Gastrocnemius medialis (tissue), 4 donors: ENCODE measurements around the gene CHST13.

Source experiments
- CTCF ChIP-seq, 5 experiments: fragments of 450-650 bp in 3 of 5; fragments of 200-600 bp in 2 of 5; sonication (generic) in 2 of 5; IDR thresholded peaks in 4 of 5; conservative IDR thresholded peaks in 1 of 5; 1 replicate in 4 of 5; 2 replicates in 1 of 5; pipeline ENCODE4 v1.5.1; 2016 to 2019; ENCODE audit warnings: antibody characterized with exemption in 5 of 5, mild to moderate bottlenecking in 3 of 5, moderate library complexity in 3 of 5
- POLR2A ChIP-seq, 2 donors: fragments of 450-650 bp; IDR thresholded peaks; one replicate each; pipeline ENCODE4 v1.6.1; 2017; ENCODE audit warnings: antibody characterized with exemption in 2 of 2, mild to moderate bottlenecking in 2 of 2, moderate library complexity in 2 of 2

- TF ChIP-seq CTCF (IDR thresholded peaks at IDR 0.05 in 4 of 5, conservative IDR thresholded peaks at IDR 0.05 in 1 of 5) (no peak), POLR2A (IDR thresholded peaks at IDR 0.05) (no peak)
Measured at GRCh38 chr3:126536126-126536525, 12.2 kb downstream of the CHST13 start.
